GM21576 (cell line): Measurements from ENCODE around the gene RBM5.

Experiments used
- ATAC-seq: cut with Tn5 transposase; IDR thresholded peaks from one replicate; pipeline ENCODE4 v1.9.1; 2021; ENCODE audit warnings: mild to moderate bottlenecking, moderate library complexity; ENCODE audit not compliant: unreplicated experiment

RBM5 gene

DNA sequence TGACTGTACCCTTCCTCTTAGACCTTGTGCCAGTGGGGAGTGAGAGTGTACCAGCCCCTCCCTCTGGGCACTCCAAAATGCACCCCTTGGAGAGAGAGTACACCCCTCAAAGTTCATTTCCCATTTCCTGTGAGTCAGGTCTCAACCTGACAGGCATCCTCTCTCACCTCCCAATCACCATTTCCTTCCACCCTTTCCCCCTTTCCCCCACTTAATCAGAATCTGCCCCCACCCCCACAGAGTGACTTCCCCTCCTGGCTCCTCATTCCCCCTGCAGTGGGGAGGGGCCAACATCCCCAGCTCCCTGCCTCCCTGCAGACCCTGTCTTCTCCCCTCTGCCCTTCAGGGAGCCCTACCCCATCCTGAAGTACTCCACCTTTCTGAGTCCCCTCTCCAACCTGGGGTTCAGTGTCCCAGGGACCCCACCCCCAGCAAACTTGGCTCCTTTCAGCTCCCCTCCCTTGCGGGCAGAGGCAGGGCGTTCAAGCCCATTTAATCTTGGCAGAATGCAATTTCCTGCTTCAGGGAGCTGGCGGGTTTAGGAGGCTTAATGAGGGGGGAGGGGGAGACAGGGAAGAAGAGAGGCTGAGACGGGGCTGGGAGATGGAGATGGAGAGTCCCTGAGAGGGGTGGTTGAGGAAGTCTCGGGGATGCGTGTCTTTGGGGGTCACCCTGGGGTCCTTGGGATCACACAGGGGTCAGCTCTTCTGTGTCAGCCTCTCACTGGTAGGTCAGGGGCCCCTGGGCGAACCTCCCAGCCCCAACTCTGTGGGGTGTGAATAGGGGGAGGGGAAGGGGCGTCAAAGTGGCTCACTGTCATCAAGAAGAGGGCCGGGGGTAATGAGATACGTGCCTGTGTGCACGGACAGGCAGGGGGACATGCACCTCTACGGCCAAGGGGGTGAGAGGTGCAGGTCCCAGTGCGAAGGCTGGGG, 49.8 kb downstream of the RBM5 start:
- ATAC-seq = no peak

DNA sequence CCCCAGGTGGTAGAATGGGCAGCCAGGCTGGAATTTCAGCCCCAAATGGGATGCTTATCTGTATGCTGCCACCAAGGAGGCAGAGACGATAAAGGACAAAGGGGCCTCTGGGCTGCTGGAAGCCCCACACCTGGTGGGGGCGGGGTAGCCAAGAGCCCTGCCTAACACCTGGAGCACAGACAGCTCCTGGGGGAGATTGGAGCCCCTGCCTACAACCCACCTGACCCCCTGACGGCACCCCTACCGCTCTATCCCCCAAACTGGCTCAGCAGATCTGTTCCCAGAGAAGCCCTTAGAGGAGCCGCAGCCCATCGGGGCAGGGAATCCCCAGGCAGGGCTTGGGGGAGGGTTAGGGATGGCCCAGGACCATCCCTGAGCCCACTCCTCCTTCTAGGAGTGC, 50.6 kb downstream of the RBM5 start:
- no peak for ATAC-seq

DNA sequence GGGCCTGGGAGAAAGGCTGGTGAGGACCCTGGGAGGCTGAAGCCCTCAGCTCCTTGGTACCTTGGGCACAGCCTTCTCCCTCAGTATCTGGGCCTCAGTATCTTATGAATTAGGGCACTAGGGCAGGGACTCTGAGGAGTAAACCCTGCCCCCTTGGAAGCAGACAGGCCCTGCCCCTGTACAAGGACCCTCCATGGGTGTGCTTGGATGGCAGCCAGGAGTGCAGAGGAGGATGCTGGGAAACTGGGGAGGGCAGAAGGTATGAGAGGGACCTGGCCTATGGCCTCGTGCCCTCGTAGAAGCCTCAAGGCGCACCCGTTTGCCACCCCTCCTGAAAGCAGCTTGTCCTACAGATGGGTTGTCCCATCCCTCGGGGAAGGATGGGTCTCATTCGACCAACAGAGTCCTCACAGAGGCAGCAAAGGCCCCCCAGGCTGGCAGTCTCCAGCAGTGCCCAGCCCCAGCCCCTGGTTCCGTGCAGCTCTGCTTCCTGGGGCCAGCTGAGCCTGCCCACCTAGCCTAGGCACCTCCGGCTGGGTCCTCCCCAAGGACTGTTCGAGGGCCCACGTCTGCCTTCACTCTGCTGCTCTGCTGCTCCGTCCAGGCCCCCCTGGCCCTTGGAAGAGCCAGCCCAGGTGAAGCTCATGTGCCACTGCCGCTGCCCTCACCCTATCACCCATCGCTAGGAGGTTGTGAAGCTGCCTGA, 51.2 kb downstream of the RBM5 start:
- no peak for ATAC-seq

DNA sequence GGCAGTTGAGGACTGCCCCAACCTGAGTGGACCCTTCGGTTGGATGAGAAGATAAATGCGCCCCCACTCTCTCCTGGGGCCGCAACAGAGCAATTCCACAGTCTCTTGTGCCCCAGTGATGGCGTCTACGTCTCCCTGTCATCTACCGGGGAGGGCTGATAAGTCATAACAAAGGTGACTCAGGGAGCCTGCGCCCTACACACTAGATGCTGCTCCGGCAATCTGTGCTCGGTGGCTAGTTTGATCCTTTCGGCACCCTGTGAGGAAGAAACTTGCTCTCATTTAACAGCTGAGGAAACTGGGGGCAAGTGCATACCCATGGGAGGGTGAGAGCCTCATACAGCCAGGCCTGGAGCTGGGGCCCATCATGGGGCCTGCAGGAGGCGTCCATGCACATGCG, 52.3 kb downstream of the RBM5 start:
- ATAC-seq = no peak

DNA sequence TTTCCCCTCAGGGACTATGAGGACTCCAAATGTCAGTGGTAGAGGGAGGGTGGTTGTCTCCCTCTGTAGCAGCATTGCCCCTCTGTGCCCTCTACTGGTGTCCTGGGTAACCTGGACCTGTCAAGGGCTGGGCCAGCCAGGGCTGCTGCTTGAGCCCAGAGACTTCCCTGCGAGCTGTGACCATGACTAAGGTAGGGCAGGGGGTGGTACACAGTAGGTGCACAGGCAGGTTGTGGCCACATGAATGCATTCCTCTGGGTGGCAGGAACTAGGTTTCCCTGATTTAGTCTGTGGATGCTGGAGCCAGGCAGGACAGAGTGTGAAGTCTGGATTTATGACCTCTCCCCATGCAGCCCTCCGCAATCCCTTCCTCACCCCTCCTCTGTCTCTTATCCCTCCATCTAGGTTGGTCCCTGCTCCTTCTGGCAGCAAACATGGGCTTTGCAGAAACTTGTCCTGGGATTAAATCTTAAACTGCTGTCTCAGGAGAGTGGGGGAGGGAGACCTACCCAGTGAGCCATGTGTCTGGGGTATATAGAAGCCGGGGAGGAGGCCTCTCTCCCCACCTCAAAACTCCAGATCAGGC, 57.7 kb downstream of the RBM5 start:
- ATAC-seq = no peak

DNA sequence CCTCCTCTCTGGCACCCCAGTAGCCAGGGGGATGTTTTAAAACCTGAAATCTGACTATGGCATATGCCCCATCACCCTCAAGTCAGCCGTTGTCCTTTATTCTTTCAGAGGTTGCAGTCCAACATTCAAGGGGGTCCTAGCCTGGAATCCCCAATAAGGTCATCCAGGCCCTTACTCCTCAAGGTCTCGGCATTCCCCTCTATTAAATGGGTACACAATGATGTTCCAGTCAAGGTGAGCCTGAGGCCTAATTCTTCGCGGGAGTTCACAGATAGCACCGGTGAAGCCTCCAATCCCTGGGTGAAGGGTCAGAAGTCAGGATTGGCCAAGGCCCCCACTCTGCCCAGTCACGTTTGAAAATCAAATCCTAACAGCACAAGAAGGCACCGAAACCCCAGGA, 58.3 kb downstream of the RBM5 start:
- no peak for ATAC-seq

DNA sequence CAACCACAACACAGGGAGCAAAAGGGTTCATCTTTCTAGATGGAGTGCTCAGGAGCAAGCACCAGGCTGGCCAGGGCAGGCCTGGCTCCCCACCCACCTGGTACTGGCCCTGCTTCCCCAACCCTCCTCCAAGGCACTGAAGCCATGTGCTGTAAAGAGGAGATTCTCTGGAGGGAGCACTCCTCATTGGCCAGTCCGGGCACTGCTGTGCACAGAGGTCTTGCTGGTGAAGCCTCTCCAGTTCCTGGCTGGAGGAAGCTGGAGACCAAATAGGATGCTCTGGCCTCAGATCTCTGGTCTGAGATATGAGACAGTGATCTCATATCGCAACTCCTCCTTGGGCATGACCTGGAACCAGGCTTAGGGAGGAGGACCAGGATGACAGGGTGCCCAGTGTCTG, 58.7 kb downstream of the RBM5 start:
- ATAC-seq = no peak

DNA sequence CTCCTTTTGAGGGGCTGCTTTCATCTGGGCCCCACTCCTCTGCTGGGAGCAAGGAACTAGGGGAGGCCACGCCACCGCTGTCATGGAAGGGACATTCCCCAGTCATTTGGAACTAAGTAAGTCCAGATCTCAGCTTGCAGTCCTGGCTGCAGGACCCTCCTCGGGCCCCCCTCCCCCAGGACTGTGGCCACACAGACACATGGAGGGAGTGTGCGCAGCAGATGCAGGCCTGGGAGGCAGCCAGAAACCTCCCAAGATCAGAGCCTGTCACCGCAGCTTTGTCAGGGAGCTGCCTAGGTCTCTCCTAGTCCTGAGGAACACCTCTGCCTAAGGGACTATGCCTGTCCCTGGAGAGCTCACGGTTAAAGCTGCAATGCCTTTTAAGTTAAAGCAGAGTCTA, 59.1 kb downstream of the RBM5 start:
- ATAC-seq = no peak

DNA sequence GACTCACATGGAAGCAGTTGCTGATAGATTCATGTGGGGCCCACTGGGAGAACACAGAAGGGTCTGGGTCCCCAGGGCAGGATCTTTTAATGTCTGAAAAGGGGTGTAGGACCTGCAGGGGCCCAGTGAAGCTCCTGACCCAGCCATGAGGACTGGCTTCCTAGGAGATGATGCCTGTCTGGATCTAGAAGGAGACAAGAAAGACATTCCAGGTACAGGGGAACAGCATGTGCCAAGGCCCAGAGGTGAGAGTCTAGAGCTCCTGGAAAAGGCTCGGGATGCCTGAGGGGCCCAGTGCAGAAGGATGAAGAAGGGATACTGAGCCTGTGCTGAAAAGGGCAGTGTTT, 61.7 kb downstream of the RBM5 start:
- ATAC-seq = no peak

DNA sequence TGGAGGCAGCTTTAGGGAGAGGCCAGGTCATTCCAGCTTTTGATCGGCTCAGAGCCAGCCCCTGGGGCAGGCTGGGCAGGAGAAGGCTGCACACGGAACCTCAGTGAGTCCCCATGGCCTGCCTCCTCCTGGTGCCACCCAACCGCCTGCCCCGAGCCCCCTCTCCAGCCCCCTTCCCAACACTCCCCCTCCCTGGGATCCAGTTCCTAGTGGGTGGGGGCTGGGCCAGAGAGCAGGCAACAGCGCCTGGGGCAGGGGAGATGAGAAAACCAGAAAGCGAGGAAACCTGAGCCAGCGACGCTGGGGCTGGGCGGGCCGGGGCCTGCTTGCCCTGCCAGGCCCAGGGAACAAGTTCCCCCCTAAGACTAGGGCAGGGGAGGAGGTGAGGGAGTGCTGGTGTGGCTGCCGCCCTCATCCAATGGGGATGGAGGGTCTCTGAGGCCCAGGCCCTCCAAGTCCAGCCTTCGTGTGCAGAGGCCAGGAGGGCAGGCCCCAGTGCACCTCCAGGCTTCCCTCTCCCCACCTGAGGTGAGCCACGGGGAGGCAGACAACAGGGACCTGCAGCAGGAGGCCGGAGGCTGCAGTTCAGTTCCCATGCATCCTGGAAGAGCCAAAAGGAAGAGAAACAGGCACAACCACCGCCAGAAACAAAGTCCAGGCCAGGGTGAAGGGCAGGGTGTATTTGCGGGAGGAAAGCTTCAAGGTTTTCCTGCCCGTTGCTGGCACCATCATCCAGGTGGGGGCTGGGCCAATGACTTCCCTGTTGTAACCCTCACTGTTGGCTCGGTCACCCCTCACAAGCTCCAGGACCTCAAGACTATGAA, 62.4 kb downstream of the RBM5 start:
- no peak for ATAC-seq

DNA sequence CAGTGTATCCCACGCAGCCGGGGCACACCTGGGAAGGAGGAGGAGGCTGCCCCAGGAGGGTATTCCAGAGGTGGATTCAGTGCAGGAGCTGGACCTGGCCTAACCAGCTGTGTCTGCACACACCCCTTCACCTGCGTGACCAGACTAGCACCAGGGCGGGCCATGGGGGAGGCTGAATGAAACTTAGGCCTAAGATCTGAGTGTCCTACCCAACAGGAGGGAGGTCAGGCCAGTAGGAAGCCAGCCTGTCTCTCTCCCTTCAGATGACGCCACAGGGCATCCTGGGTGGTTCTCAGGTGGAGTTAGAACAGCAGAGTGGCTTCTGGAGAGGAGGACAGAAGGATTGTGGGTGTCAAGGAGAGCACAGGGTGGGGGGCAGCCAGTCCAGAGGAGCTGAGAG, 63.0 kb downstream of the RBM5 start:
- ATAC-seq = no peak

DNA sequence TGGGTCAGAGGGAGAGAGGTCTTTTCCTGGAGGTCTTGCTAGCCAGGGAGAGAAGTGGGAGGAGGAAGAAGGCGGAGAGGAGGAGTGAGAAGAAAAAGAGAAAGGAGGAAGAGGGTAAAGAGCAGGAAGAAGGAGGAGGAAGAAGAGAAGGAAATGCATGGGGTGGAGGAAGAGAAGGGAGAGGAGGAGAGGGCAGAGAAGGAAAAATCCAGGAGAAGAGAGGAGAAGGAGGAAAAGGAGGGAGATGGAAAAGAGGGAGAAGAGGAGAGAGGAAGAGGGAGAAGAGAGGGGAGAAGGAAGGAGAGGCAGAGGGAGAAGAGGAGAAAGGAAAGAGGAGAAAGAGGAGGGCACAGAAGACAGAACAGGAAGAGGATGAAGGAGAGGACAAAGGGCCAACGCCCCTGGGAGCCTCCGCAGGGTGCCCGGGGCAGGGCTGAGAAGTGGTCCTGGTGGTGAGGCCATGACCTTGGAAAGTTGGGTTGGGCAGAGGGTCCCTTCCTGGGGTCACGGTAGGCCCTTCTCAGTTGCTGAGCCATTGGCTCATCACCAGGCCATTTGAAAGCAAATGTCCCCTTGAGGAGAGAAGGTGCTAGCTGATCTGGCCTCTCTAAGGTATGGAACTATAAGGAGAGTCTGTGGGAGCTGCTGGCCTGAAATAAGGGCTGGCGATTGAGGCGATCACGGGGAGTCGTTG, 65.2 kb downstream of the RBM5 start:
- no peak for ATAC-seq

DNA sequence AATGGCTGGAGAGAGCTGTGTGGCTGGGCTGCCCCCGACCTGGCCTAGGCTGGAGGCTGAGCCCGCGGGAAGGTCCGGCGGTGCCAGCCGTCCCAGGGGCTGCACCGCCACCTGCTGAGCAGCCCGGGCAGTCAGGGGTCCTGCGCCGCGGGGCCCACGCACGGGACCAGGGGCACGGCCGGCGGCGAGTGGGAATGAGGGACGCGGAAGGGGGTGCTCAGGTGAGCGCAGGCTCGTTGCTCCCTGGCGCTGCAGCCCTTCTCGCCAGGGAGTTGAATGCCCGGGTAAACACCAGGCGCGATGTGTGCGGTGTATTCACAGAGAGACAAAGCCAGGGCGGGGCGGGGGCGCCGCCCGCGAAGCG, 65.7 kb downstream of the RBM5 start:
- no peak for ATAC-seq

DNA sequence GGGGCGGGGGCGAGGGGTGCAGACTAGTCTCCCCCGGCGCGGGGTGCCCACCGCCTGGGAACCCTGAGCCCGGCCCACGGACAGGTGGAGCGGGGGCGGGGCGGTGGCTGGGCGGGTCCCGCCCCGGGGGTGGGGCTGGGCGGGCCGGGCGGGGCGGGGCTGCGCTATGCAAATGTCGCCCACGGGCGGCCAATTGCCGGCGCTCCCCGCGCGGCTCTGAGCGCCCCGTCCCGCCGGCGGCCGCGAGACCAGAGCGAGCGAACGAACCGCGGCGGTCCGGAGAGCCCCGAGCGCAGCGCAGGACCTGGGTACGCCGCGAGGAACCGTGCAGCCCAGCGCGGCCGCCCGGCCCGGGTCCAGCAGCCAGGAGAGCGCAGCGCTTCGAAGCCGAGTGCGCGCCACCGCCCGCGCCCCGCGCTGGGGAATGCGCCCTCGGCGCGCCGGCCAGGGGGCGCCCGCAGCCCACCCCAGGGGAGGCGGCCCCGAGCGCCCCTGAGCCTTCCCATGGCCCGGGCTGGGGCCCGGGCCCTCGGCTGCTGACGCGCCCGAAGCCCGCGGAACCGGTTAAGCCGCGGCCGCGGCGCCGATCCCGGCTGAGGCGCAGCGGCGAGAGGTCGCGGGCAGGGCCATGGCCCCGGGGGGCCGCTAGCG, 66.2 kb downstream of the RBM5 start, which contains the start of gene SEMA3F:
SEMA3F (plus strand) TSS at position 485 of the 651 bp plus-strand sequence. CDS start 4,299 bp downstream, outside the sequence.
- ATAC-seq = no peak

DNA sequence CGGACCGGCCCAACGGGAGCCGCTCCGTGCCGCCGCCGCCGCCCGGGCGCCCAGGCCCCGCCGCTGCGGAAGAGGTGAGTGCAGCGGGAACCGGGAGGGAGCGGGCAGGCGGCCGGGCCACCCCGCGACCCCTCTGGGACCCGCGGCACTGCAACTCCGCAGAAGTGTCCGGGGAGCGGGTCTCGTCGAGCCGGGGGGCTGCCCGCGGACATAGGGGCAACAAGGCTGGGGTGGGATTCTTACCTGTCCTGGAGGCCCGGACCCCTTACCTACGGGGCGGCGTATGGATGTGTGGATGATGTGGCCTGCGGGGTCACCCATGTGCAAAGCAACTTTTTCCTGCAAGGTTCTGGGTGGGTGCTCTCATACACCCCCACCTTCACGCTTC, 66.8 kb downstream of the RBM5 start:
- ATAC-seq = no peak

DNA sequence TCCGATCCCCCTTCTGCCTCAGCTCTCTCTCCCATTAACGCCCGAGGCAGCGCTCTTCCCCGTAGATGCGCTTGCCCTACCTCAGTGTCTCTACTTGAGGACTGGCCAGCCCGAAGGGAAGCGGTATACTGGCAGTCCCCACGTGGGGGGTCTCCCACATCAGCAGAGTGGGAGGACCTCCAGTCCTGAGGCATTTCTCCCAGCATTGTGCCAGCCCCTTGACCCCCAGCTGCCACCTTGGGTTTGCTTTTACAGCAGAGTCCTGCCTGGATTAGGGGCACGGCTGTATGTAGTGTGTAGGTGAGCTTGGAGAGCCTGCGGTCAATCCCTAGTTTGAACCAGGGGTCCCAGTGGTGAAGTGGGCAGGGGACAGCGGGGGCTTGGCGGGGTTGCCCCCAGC, 67.2 kb downstream of the RBM5 start:
- ATAC-seq = no peak

DNA sequence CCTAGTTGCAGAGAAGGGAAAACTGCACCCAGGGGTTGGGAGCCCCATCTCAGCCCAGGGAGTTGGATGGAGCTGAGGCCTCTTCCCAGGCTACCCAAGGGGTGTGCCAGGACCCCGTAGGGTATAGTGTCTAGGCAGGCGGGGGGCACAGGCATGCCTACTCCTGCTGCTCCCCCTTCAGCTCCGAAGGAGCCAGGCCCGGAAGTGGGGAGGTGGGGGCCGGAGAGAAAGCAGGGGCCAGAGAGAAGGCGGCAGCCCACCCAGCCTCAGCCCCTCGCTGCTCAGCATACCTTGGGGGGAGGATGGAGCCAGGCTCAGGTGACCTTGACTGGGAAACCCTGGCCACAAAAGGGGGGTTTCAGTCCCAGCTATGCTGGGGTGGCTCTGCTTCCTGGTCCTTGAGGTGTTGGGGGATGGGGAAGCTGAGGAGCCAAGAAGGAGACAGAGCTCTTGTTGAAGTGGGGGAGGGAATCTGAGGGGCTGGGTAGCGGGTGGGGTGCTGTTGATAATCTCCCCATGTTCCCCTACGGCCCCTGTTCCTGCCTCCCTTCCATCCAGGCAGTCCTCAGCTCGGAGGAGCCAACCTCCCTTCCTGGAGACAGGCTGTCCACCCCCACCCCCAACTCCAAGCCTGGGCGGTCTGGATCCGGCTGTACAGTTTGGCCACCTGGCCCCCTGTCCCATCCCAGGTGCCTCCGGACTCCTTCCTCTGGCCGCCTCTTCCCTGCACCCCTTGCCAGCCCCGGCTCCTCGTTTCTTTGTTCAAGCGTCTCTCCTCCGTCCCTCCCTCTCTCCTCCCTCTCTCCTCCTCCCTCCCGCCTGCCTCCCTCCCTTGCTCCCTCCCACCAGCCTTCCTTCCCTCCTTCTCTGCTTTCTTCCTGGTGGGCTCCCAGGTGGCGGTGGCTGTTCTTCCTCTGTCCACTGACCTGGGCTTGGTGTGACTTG, 68.1 kb downstream of the RBM5 start:
- no peak for ATAC-seq

DNA sequence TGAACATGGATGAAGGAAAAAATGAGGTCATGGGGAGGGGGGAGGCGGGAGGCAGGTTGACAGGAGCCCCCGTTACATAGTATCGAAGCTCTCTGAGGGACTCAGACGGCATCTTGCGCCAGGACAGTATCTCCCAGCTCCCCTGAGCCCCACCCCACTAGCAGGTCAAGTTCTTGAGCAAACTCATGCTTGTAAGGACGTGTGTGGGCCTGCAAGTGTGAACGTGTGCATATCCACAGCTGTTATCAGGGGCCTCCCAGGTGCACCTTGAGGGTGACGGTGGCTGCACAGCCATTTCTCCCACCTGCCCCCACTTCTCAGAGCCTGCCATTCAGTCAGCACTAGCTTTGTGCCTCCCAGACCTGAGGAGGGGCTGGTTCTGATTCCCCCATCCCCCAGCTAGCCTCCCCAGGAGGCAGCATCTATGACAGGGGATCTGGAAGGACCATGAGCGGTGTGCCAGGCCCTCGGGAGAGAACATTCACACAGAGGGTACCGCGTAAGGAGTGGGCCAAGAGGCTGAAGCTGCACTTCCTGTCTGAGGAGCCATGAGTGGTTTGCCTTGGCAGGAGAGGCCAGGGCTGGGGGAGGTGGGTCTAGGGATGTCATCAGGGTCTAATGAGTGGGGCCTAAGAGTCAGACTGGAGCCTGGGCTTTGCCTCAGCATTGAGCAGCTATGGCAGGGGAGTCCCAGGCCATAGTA, 69.3 kb downstream of the RBM5 start:
- no peak for ATAC-seq
